K562 (cell line): ENCODE results near the gene DIP2B. TPM values are rescaled to one million over a fixed set of nuclear protein-coding genes. Genes with fewer than 3 reads are reported as not detected.

Experiments used
- ATAC-seq: fragments of 200-7000 bp; cut with Tn5 transposase; 3 replicates; pipeline ENCODE4 v1.9.1; 2020; ENCODE audit warnings: moderate library complexity
- BruUV-seq: library from RNA; stranded (reverse); fragments of 400-500 nt; replicated peaks from 2 replicates; lab custom pipeline; 2021; lab: Mats Ljungman, UMichigan
- CTCF ChIA-PET: fragments of 300-600 bp; formaldehyde crosslinking; extraction: SDS; loops from one replicate; lab custom pipeline; 2021; ENCODE audit warnings: low intra/inter-chr PET ratio; lab: Yijun Ruan, JAX
- POLR2A ChIA-PET: fragments of 300-600, 350-650 bp; sonication (Branson Sonifier 250); formaldehyde crosslinking; extraction: SDS; loops from one replicate; lab custom pipeline; 2021; ENCODE audit warnings: antibody characterized with exemption, inconsistent platforms; lab: Yijun Ruan, JAX
- DNase-seq, 4 experiments: peaks; one replicate each; pipeline versions ENCODE4 v3.0.0 to v3.0.0-alpha.2; 2011 to 2018; ENCODE audit warnings: low spot score in 3 of 4, mixed read lengths in 3 of 4; ENCODE audit errors: extremely low read depth in 1 of 4
- FAIRE-seq: peaks from 2 replicates; lab custom pipeline; 2011; peaks lifted over from hg19 to GRCh38; lab: Jason Lieb, UNC
- H2AFZ ChIP-seq: 2 replicates; pipeline ENCODE4 v1.6.0; 2011; ENCODE audit warnings: low read depth, low read length, control low read depth, inconsistent platforms
- H3K27ac ChIP-seq: fragments of 200-600 bp; 3 replicates; pipeline ENCODE4 v1.8.0; 2011; ENCODE audit warnings: low read depth, mild to moderate bottlenecking, control low read depth, inconsistent platforms, low read length, moderate library complexity, mixed read lengths; ENCODE audit errors: extremely low read depth
- H3K27me3 ChIP-seq, 2 experiments: fragments of 300-600 bp in 1 of 2; 2 replicates in 1 of 2; 3 replicates in 1 of 2; pipeline versions ENCODE4 v1.6.0 to v1.8.0; 2011; ENCODE audit warnings: inconsistent platforms in 2 of 2, low read length in 2 of 2, mild to moderate bottlenecking in 1 of 2, mixed read lengths in 1 of 2, moderate library complexity in 1 of 2; ENCODE audit not compliant: control insufficient read depth in 2 of 2, insufficient read depth in 2 of 2
- H3K36me3 ChIP-seq: fragments of 300-600 bp; 3 replicates; pipeline ENCODE4 v1.8.0; 2011; ENCODE audit warnings: mild to moderate bottlenecking, low read length, inconsistent platforms; ENCODE audit not compliant: control insufficient read depth, insufficient read depth
- H3K4me1 ChIP-seq, 2 experiments: fragments of 200-600 bp in 1 of 2; replicated peaks in 1 of 2; 2 replicates in 1 of 2; 3 replicates in 1 of 2; pipeline versions ENCODE4 v1.5.1 to v1.8.0; 2011; ENCODE audit warnings: inconsistent platforms in 2 of 2, low read length in 2 of 2, mild to moderate bottlenecking in 1 of 2, mixed read lengths in 1 of 2, moderate library complexity in 1 of 2; ENCODE audit not compliant: control insufficient read depth in 2 of 2, insufficient read depth in 2 of 2
- H3K4me2 ChIP-seq: 2 replicates; pipeline ENCODE4 v1.6.1; 2011; ENCODE audit warnings: low read length, control low read depth, inconsistent platforms, mixed read lengths; ENCODE audit not compliant: insufficient read depth
- H3K4me3 ChIP-seq: fragments of 200-600 bp; sonication (generic), shearing (Covaris generic); 2 replicates; pipeline ENCODE4 v1.5.1; 2016; ENCODE audit warnings: control low read depth, inconsistent platforms
- H3K79me2 ChIP-seq: fragments of 200-600 bp; 3 replicates; pipeline ENCODE4 v1.8.0; 2011; ENCODE audit warnings: low read length, inconsistent platforms; ENCODE audit not compliant: control insufficient read depth, insufficient read depth
- H3K9ac ChIP-seq, 2 experiments: 2 replicates each; pipeline versions ENCODE4 v1.6.0 to v1.6.1; 2011; ENCODE audit warnings: low read depth in 2 of 2, low read length in 2 of 2, control low read depth in 1 of 2, inconsistent platforms in 1 of 2, mild to moderate bottlenecking in 1 of 2, mixed read lengths in 1 of 2; ENCODE audit not compliant: insufficient read depth in 1 of 2
- H3K9me1 ChIP-seq: one replicate; pipeline ENCODE4 v1.6.0; 2011; ENCODE audit warnings: inconsistent platforms, mild to moderate bottlenecking, low read length, moderate library complexity; ENCODE audit not compliant: control insufficient read depth, insufficient read depth
- H3K9me3 ChIP-seq: replicated peaks from 2 replicates; pipeline ENCODE4 v1.5.1; 2011; ENCODE audit warnings: low read depth, low read length, inconsistent platforms; ENCODE audit not compliant: control insufficient read depth, insufficient read depth
- H4K20me1 ChIP-seq: replicated peaks from 2 replicates; pipeline ENCODE4 v1.6.1; 2011; ENCODE audit warnings: low read length, inconsistent platforms, mixed read lengths; ENCODE audit not compliant: control insufficient read depth, insufficient read depth
- ARNT ChIP-seq, 2 experiments: fragments of 450-650 bp; IDR thresholded peaks; 2 replicates each; pipeline ENCODE4 v1.6.1; 2016; ENCODE audit warnings: mild to moderate bottlenecking in 1 of 2
- BHLHE40 ChIP-seq: IDR thresholded peaks from 2 replicates; pipeline ENCODE4 v1.6.1; 2011; ENCODE audit warnings: low read length, improper control_type of control experiment
- CBFA2T2 ChIP-seq: fragments of 450-650 bp; conservative IDR thresholded peaks from 2 replicates; pipeline ENCODE4 v1.6.1; 2017; ENCODE audit warnings: mild to moderate bottlenecking
- CSDE1 ChIP-seq, 2 experiments: fragments of 450-650 bp; IDR thresholded peaks; 2 replicates each; pipeline ENCODE4 v1.6.1; 2016; ENCODE audit warnings: mild to moderate bottlenecking in 1 of 2
- RAD51 ChIP-seq: fragments of 450-650 bp; IDR thresholded peaks from 2 replicates; pipeline ENCODE4 v1.7.1; 2016; ENCODE audit warnings: low read depth, mild to moderate bottlenecking, borderline replicate concordance
- TFE3 ChIP-seq: fragments of 450-650 bp; formaldehyde crosslinking; IDR thresholded peaks from 2 replicates; pipeline ENCODE4 v1.4.0; 2020; ENCODE audit warnings: mild to moderate bottlenecking, mixed read lengths
- TOE1 ChIP-seq, 2 experiments: fragments of 450-650 bp in 1 of 2; sonication (generic) in 1 of 2; formaldehyde crosslinking in 1 of 2; IDR thresholded peaks; 2 replicates each; pipeline versions ENCODE4 v1.7.1 to v1.8.0; 2016 to 2022; ENCODE audit warnings: borderline replicate concordance in 2 of 2, mild to moderate bottlenecking in 2 of 2, antibody characterized with exemption in 1 of 2, inconsistent platforms in 1 of 2, low read depth in 1 of 2, missing genetic modification reagents in 1 of 2, moderate library complexity in 1 of 2
- USF2 ChIP-seq: sonication (generic); formaldehyde crosslinking; IDR thresholded peaks from 2 replicates; pipeline ENCODE4 v1.5.0; 2020; ENCODE audit warnings: missing genetic modification reagents
- ZKSCAN3 ChIP-seq: fragments of 250-450 bp; sonication (Bioruptor Pico); IDR thresholded peaks from 2 replicates; pipeline ENCODE4 v1.4.0; 2020
- ZNF232 ChIP-seq: sonication (generic); formaldehyde crosslinking; IDR thresholded peaks from 2 replicates; pipeline ENCODE4 v1.8.0; 2022; ENCODE audit warnings: mild to moderate bottlenecking, missing genetic modification reagents
- ZNF263 ChIP-seq: sonication (generic); formaldehyde crosslinking; IDR thresholded peaks from 2 replicates; pipeline ENCODE4 v1.8.0; 2022; ENCODE audit warnings: mild to moderate bottlenecking, missing genetic modification reagents, borderline replicate concordance
- WGBS: fragments of 100-300 bp; shearing (Covaris generic); methylation state at CpG from one replicate; pipeline ENCODE4 v1.1.6; 2016; ENCODE audit warnings: low coverage, mixed read lengths; ENCODE audit not compliant: insufficient coverage; ENCODE audit errors: missing lambda C conversion rate; 5-methylcytosine and 5-hydroxymethylcytosine counted together
- in situ Hi-C: fragments of 300-500 bp; cut with MboI; formaldehyde crosslinking; loops from 4 replicates; pipeline ENCODE4 v1.15.0; 2018; ENCODE audit warnings: inconsistent platforms, mixed read lengths
- intact Hi-C: fragments of 100-400 bp; cut with micrococcal nuclease; formaldehyde crosslinking; loops from 2 replicates; pipeline ENCODE4 v1.14.2; 2022
- polyA plus RNA-seq, 8 experiments: library from polyadenylated mRNA; depleted of rRNA in 4 of 8; stranded (reverse) in 5 of 8; unstranded in 3 of 8; fragments of >200 nt; fragmentation: Nextera tagmentation in 2 of 8; fragmentation: Illumina TruSeq in 1 of 8; extraction: Ambion mirVana in 2 of 8; extraction: Trizol in 1 of 8; gene quantifications; 2 replicates each; pipeline versions ENCODE4 v1.2.1 to v1.2.3, GENCODE V29; 2011 to 2014; ENCODE audit warnings: inconsistent platforms in 1 of 8, missing spikeins in 1 of 8
- total RNA-seq, 7 experiments: library from RNA; depleted of rRNA in 6 of 7; stranded (reverse); fragments of >200 nt in 6 of 7; fragmentation: Illumina TruSeq in 2 of 7; extraction: Trizol in 2 of 7; gene quantifications; 2 replicates each; pipeline versions ENCODE4 v1.2.1 to v1.2.3, GENCODE V29; 2011 to 2021; ENCODE audit warnings: low replicate concordance in 1 of 7

Gene DIP2B
- total and polyA plus RNA-seq, 9 of the 15 experiments (the other 6 are each of a cell fraction or from before 2014, with no cell fraction given), result 4.6 to 26.1 (median 18.8) TPM

GRCh38 chr12:50595667-50596066 is 90.9 kb downstream of the DIP2B start:
- ChIA-PET POLR2A (no interaction called here), CTCF (no interaction called here)
- Histone ChIP-seq H3K4me1 (peaks cover 0 to 19% of the 10 kb centered on the region in 2 experiments), H3K79me2 (peaks cover 46% of the 10 kb centered on the region), H3K9ac (no peak overlapping the region), H3K27me3 (no peaks in the 10 kb centered on the region), H3K4me3 (no peak overlapping the region), H3K4me2 (no peak overlapping the region), H3K27ac (peak overlapping the region; percentile 27; the same call in 1 of the 3 replicates), H3K36me3 (no peaks in the 10 kb centered on the region), H3K9me3 (no peaks in the 10 kb centered on the region), H3K9me1 (no peaks in the 10 kb centered on the region), H2AFZ (no peak overlapping the region), H4K20me1 (no peaks in the 10 kb centered on the region)
- ATAC-seq (peak; percentile 52), DNase-seq (peak in 1 of 4 experiments; percentile 12), FAIRE-seq (no peak)
- intact Hi-C loops, result loop anchor here (5.0 kb wide), 2 partner anchors 43 to 88 kb away; no protein-coding TSS in a partner anchor
- WGBS, result 19% methylated on average over 3 of the region's 3 CpGs
- TF ChIP-seq ARNT (IDR thresholded peaks at IDR 0.05) (no peak), ZKSCAN3 (CRISPR knock-in tag) (no peak), CBFA2T2 (0 out of 2 replicates have a peak, but pooled peaks have one; percentile 10), BHLHE40 (peak; percentile 67), USF2 (CRISPR knock-in tag) (peak; percentile 51), ZNF232 (no peak), CSDE1 (IDR thresholded peaks at IDR 0.05) (no peak), RAD51 (peak; percentile 73; the same call in 1 of the 2 replicates), TFE3 (peak; percentile 44), ZNF263 (CRISPR knock-in tag) (peak; percentile 91), TOE1 (IDR thresholded peaks at IDR 0.05; ENCODE audit: borderline replicate concordance) (peak; percentile 26; the same call in 1 of the 2 replicates), TOE1 (CRISPR knock-in tag; IDR thresholded peaks at IDR 0.05; ENCODE audit: borderline replicate concordance, low read depth) (no peak)
- no TSS peak for BruUV-seq
- in situ Hi-C loops, result no loop called here
